Neuronal stem cell (in vitro differentiated cells): ENCODE data around the gene GLG1.

Experiments
- DNase-seq: peaks from one replicate; pipeline ENCODE4 v3.0.0-alpha.2; 2013; ENCODE audit warnings: low spot score
- H2AFZ ChIP-seq: one replicate; pipeline ENCODE4 v1.6.1; 2013; ENCODE audit warnings: mild to moderate bottlenecking, low read length, inconsistent platforms
- H2AK5ac ChIP-seq: 2 replicates; pipeline ENCODE4 v1.6.1; 2013; ENCODE audit warnings: low read depth, mild to moderate bottlenecking, inconsistent platforms, low read length, moderate library complexity, mixed read lengths
- H2BK120ac ChIP-seq: 2 replicates; pipeline ENCODE4 v1.6.1; 2013; ENCODE audit warnings: low read depth, mild to moderate bottlenecking, inconsistent platforms, low read length, moderate library complexity, mixed read lengths
- H2BK12ac ChIP-seq: one replicate; pipeline ENCODE4 v1.6.1; 2013; ENCODE audit warnings: low read length, inconsistent platforms
- H2BK15ac ChIP-seq: 2 replicates; pipeline ENCODE4 v1.6.1; 2013; ENCODE audit warnings: mild to moderate bottlenecking, low read length, inconsistent platforms, mixed read lengths
- H2BK5ac ChIP-seq: one replicate; pipeline ENCODE4 v1.6.1; 2013; ENCODE audit warnings: inconsistent platforms, mild to moderate bottlenecking, low read length, moderate library complexity
- H3K14ac ChIP-seq: one replicate; pipeline ENCODE4 v1.6.1; 2013; ENCODE audit warnings: low read length, inconsistent platforms
- H3K18ac ChIP-seq: 2 replicates; pipeline ENCODE4 v1.6.1; 2013; ENCODE audit warnings: low read length, inconsistent platforms
- H3K23ac ChIP-seq: 2 replicates; pipeline ENCODE4 v1.6.1; 2013; ENCODE audit warnings: low read depth, mild to moderate bottlenecking, mixed read lengths, low read length, inconsistent platforms; ENCODE audit not compliant: poor library complexity
- H3K27ac ChIP-seq: replicated peaks from 3 replicates; pipeline ENCODE4 v1.5.1; 2013; ENCODE audit warnings: low read length, inconsistent platforms
- H3K27me3 ChIP-seq, 3 experiments: 2 replicates each; pipeline ENCODE4 v1.6.1; 2013; ENCODE audit warnings: low read length in 3 of 3, mild to moderate bottlenecking in 2 of 3, inconsistent platforms in 1 of 3, low read depth in 1 of 3, mixed read lengths in 1 of 3, moderate library complexity in 1 of 3; ENCODE audit not compliant: control insufficient read depth in 3 of 3, insufficient read depth in 3 of 3
- H3K36me3 ChIP-seq, 2 donors: replicated peaks in 1 of 2; 2 replicates each; pipeline ENCODE4 v1.6.1; 2013; ENCODE audit warnings: low read length in 2 of 2; ENCODE audit not compliant: control insufficient read depth in 2 of 2, insufficient read depth in 2 of 2
- H3K4ac ChIP-seq: 2 replicates; pipeline ENCODE4 v1.6.1; 2013; ENCODE audit warnings: inconsistent platforms, mild to moderate bottlenecking, low read length, moderate library complexity
- H3K4me1 ChIP-seq, 2 donors: 1 replicate in 1 of 2; 2 replicates in 1 of 2; pipeline ENCODE4 v1.6.1; 2013; ENCODE audit warnings: low read length in 2 of 2, low read depth in 1 of 2; ENCODE audit not compliant: control insufficient read depth in 2 of 2, insufficient read depth in 1 of 2
- H3K4me2 ChIP-seq: one replicate; pipeline ENCODE4 v1.6.1; 2013; ENCODE audit warnings: mild to moderate bottlenecking, low read length, inconsistent platforms; ENCODE audit not compliant: insufficient read depth, poor library complexity, severe bottlenecking
- H3K4me3 ChIP-seq, 2 donors: 2 replicates each; pipeline ENCODE4 v1.5.1; 2013; ENCODE audit warnings: low read length in 2 of 2, mild to moderate bottlenecking in 2 of 2, inconsistent platforms in 1 of 2, moderate library complexity in 1 of 2
- H3K79me1 ChIP-seq: one replicate; pipeline ENCODE4 v1.6.1; 2013; ENCODE audit warnings: low read depth, mild to moderate bottlenecking, inconsistent platforms, low read length, moderate library complexity
- H3K9ac ChIP-seq: one replicate; pipeline ENCODE4 v1.6.1; 2013; ENCODE audit warnings: mild to moderate bottlenecking, low read depth, low read length, inconsistent platforms; ENCODE audit not compliant: poor library complexity
- H3K9me3 ChIP-seq, 2 donors: replicated peaks in 1 of 2; 2 replicates each; pipeline versions ENCODE3 to v1.6.1; 2013; ENCODE audit warnings: low read length in 2 of 2, mild to moderate bottlenecking in 2 of 2, inconsistent platforms in 1 of 2, low read depth in 1 of 2, mixed read lengths in 1 of 2, moderate library complexity in 1 of 2; ENCODE audit not compliant: control insufficient read depth in 2 of 2, insufficient read depth in 1 of 2
- H4K8ac ChIP-seq: one replicate; pipeline ENCODE4 v1.6.1; 2013; ENCODE audit warnings: low read depth, mild to moderate bottlenecking, inconsistent platforms, low read length, moderate library complexity
- H4K91ac ChIP-seq: one replicate; pipeline ENCODE4 v1.6.1; 2013; ENCODE audit warnings: low read length, low read depth, mild to moderate bottlenecking, inconsistent platforms; ENCODE audit not compliant: poor library complexity
- WGBS, 2 donors: extraction: QIAGEN DNeasy Blood & Tissue Kit; methylation state at CpG; one replicate each; pipeline ENCODE4 v1.1.7; 2013; ENCODE audit warnings: missing lambda C conversion rate in 2 of 2, mixed read lengths in 1 of 2; ENCODE audit not compliant: insufficient read length in 2 of 2, insufficient replicate concordance in 1 of 2; ENCODE audit errors: extremely low coverage in 2 of 2; 5-methylcytosine and 5-hydroxymethylcytosine counted together

GLG1 gene

GRCh38 chr16:74500907-74501306 lies 106.0 kb downstream of the GLG1 start:
- Histone ChIP-seq H3K36me3 (peaks cover 2 to 59% of the 10 kb centered on the region in 2 donors), H3K9me3 (no peaks in the 10 kb centered on the region), H3K27me3 (no peaks in the 10 kb centered on the region), H3K23ac (no peak overlapping the region), H3K4me2 (no peak overlapping the region), H2BK15ac (no peak overlapping the region), H3K4me3 (no peak overlapping the region), H3K9ac (no peak overlapping the region), H2AFZ (no peak overlapping the region), H3K18ac (no peak overlapping the region), H4K91ac (no peak overlapping the region), H3K27ac (no peak overlapping the region), H2BK120ac (no peak overlapping the region), H2AK5ac (no peak overlapping the region), H4K8ac (no peak overlapping the region), H3K14ac (no peak overlapping the region), H3K4me1 (peaks cover 0 to 5% of the 10 kb centered on the region in 2 donors), H3K4ac (no peak overlapping the region), H2BK5ac (no peak overlapping the region), H3K79me1 (no peaks in the 10 kb centered on the region), H2BK12ac (no peak overlapping the region)
- DNase-seq = no peak
- no CpG with 5 or more reads among the region's 3 CpGs for WGBS, 2 donors

GRCh38 chr16:74499114-74499513 lies 107.8 kb downstream of the GLG1 start:
- Histone ChIP-seq H3K4me3 (no peak overlapping the region), H3K4me1 (peaks cover 0 to 5% of the 10 kb centered on the region in 2 donors), H4K8ac (no peak overlapping the region), H3K79me1 (no peaks in the 10 kb centered on the region), H3K4me2 (no peak overlapping the region), H3K4ac (no peak overlapping the region), H2AK5ac (no peak overlapping the region), H2AFZ (no peak overlapping the region), H2BK5ac (no peak overlapping the region), H2BK15ac (no peak overlapping the region), H3K14ac (no peak overlapping the region), H3K9me3 (no peaks in the 10 kb centered on the region), H3K9ac (no peak overlapping the region), H2BK120ac (no peak overlapping the region), H3K23ac (no peak overlapping the region), H4K91ac (no peak overlapping the region), H3K27ac (no peak overlapping the region), H3K27me3 (no peaks in the 10 kb centered on the region), H3K18ac (no peak overlapping the region), H2BK12ac (no peak overlapping the region), H3K36me3 (peaks cover 2 to 66% of the 10 kb centered on the region in 2 donors)
- no peak for DNase-seq

DNA sequence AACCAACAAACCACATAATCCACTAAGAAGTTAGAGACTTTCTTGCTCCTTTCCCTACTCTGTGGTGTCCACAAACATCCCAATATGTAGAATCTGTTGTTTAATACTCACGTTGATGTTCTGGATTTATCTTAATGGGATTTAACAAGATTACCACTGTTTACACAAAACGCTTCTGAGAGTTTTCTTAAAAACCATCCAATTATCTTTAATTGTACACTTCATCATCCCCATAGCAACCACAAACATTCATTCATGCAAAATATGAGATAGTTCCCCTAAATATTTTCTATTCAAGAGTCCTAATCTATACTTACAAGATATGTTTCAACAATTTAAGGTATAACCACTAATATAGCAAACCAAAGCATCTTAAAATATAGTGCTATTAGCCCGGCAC lies 109.2 kb downstream of the GLG1 start:
- Histone ChIP-seq H2BK15ac (no peak overlapping the region), H3K9ac (no peak overlapping the region), H3K4ac (no peak overlapping the region), H3K9me3 (no peaks in the 10 kb centered on the region), H3K27me3 (no peaks in the 10 kb centered on the region), H3K4me3 (no peak overlapping the region), H3K27ac (no peak overlapping the region), H4K8ac (no peak overlapping the region), H3K4me1 (peaks cover 0 to 5% of the 10 kb centered on the region in 2 donors), H3K14ac (no peak overlapping the region), H2AK5ac (no peak overlapping the region), H2BK12ac (no peak overlapping the region), H4K91ac (no peak overlapping the region), H3K36me3 (peaks cover 5 to 66% of the 10 kb centered on the region in 2 donors), H2BK120ac (no peak overlapping the region), H3K18ac (no peak overlapping the region), H2AFZ (no peak overlapping the region), H3K4me2 (no peak overlapping the region), H3K79me1 (no peaks in the 10 kb centered on the region), H3K23ac (no peak overlapping the region), H2BK5ac (no peak overlapping the region)
- DNase-seq = no peak
- WGBS, 2 donors = no CpG with 5 or more reads among the region's 3 CpGs

DNA sequence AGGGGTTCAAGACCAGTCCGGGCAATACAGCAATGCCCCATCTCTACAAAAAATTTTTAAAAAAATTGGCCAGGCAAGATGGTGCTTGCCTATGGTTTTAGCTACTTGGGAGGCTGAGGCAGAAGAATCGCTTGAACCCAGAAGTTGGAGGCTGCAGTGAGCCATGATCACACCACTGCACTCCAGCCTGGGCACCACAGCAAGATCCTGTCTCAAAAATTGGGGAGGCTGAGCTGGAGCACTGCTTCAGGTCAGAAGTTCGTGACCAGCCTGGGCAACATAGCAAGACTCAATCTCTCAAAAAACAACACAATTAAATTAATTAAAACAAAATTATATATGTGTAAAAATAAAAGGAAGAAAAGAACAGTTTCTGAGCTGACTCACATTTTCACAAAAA lies 110.9 kb downstream of the GLG1 start:
- Histone ChIP-seq H3K27ac (no peak overlapping the region), H3K79me1 (no peaks in the 10 kb centered on the region), H2BK5ac (no peak overlapping the region), H2BK12ac (no peak overlapping the region), H2BK15ac (no peak overlapping the region), H3K4me2 (no peak overlapping the region), H2BK120ac (no peak overlapping the region), H3K18ac (no peak overlapping the region), H4K8ac (no peak overlapping the region), H2AK5ac (no peak overlapping the region), H3K4me3 (no peak overlapping the region), H3K14ac (no peak overlapping the region), H2AFZ (no peak overlapping the region), H3K9me3 (no peaks in the 10 kb centered on the region), H3K4me1 (no peaks in the 10 kb centered on the region), H3K36me3 (peaks cover 6 to 69% of the 10 kb centered on the region in 2 donors), H3K23ac (no peak overlapping the region), H3K4ac (no peak overlapping the region), H4K91ac (no peak overlapping the region), H3K27me3 (no peaks in the 10 kb centered on the region), H3K9ac (no peak overlapping the region)
- DNase-seq = no peak
- WGBS, 2 donors = no CpG with 5 or more reads among the region's 3 CpGs
